Activated B cell treated with CpG ODN at 0.5 μM for 24 hours (primary cell): Measurements from ENCODE around the gene EEF1AKMT3. TPM values are rescaled to one million over a fixed set of nuclear protein-coding genes. Genes with fewer than 3 reads are reported as not detected.

Source experiments
- ATAC-seq: fragments of 200-7000 bp; cut with Tn5 transposase; one replicate; pipeline ENCODE4 v1.10.0; 2021; ENCODE audit warnings: low read depth, mild to moderate bottlenecking, moderate library complexity
- CTCF ChIA-PET: fragments of 350-600 bp; sonication (Branson Sonifier 250); formaldehyde crosslinking; loops from one replicate; lab custom pipeline; 2021; ENCODE audit warnings: antibody characterized with exemption; lab: Charles Lee
- POLR2A ChIA-PET: fragments of 350-600 bp; sonication (Branson Sonifier 250); formaldehyde crosslinking; loops from one replicate; lab custom pipeline; 2021; ENCODE audit warnings: antibody characterized with exemption; lab: Charles Lee
- DNase-seq: peaks from one replicate; pipeline ENCODE4 v3.0.0; 2022
- H3K27ac Mint-ChIP-seq: one replicate; pipeline ENCODE4 v1.8.0; 2020; ENCODE audit warnings: mixed read lengths
- H3K27me3 Mint-ChIP-seq: one replicate; pipeline ENCODE4 v1.8.0; 2021; ENCODE audit warnings: mixed read lengths
- H3K36me3 Mint-ChIP-seq: one replicate; pipeline ENCODE4 v1.8.0; 2021; ENCODE audit warnings: low read depth, mixed read lengths
- H3K4me1 Mint-ChIP-seq: one replicate; pipeline ENCODE4 v1.8.0; 2021; ENCODE audit warnings: mixed read lengths
- H3K4me3 Mint-ChIP-seq: one replicate; pipeline ENCODE4 v1.8.0; 2020; ENCODE audit warnings: mild to moderate bottlenecking, mixed read lengths
- H3K9me3 Mint-ChIP-seq: one replicate; pipeline ENCODE4 v1.8.0; 2020; ENCODE audit warnings: mixed read lengths
- intact Hi-C: fragments of 100-400 bp; cut with micrococcal nuclease; formaldehyde crosslinking; loops from one replicate; pipeline ENCODE4 v1.15.1; 2024
- total RNA-seq: library from RNA; stranded (reverse); gene quantifications from 2 replicates; pipeline ENCODE4 v1.2.3, GENCODE V29; 2022
- TF ChIP-seq, protein P1 (sequence below): fragments of 200-600 bp; IDR thresholded peaks from one replicate; pipeline ENCODE4 v1.8.0; 2022; ENCODE audit warnings: antibody characterized with exemption, mild to moderate bottlenecking

Gene EEF1AKMT3
- total RNA-seq, 1 donor from 2014 or later = 0.60 TPM

DNA sequence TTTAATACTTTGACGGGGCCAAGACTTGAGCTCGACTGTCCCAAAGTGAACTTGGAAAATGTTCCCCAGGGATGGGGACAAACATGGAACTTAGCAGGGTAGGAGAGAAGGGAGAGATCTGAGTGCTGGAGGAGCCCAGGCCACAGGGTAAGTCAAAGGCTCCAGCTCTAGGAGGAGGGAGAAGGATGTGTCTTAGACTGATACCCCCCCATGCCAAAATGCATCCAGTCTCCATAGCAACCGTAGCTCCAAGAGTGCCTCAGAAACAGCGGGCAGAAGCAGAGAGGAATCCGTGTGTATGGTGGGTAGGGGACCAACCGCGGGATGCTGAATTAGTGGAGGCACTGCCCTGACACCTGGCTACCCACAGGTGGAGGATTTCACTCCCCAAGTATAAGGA is 33.0 kb upstream of the EEF1AKMT3 start:
- ATAC-seq = no peak
- Mint-ChIP-seq H3K27ac (no peak overlapping the region), H3K9me3 (no peaks in the 10 kb centered on the region), H3K36me3 (peaks cover 22% of the 10 kb centered on the region), H3K27me3 (no peaks in the 10 kb centered on the region), H3K4me3 (peak overlapping the region; percentile 0), H3K4me1 (peaks cover 41% of the 10 kb centered on the region)
- ChIA-PET CTCF (no interaction called here), POLR2A (no interaction called here)
- no peak for DNase-seq
- TF ChIP-seq, protein P1, sequence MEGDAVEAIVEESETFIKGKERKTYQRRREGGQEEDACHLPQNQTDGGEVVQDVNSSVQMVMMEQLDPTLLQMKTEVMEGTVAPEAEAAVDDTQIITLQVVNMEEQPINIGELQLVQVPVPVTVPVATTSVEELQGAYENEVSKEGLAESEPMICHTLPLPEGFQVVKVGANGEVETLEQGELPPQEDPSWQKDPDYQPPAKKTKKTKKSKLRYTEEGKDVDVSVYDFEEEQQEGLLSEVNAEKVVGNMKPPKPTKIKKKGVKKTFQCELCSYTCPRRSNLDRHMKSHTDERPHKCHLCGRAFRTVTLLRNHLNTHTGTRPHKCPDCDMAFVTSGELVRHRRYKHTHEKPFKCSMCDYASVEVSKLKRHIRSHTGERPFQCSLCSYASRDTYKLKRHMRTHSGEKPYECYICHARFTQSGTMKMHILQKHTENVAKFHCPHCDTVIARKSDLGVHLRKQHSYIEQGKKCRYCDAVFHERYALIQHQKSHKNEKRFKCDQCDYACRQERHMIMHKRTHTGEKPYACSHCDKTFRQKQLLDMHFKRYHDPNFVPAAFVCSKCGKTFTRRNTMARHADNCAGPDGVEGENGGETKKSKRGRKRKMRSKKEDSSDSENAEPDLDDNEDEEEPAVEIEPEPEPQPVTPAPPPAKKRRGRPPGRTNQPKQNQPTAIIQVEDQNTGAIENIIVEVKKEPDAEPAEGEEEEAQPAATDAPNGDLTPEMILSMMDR = no peak
- intact Hi-C loops = no loop called here

DNA sequence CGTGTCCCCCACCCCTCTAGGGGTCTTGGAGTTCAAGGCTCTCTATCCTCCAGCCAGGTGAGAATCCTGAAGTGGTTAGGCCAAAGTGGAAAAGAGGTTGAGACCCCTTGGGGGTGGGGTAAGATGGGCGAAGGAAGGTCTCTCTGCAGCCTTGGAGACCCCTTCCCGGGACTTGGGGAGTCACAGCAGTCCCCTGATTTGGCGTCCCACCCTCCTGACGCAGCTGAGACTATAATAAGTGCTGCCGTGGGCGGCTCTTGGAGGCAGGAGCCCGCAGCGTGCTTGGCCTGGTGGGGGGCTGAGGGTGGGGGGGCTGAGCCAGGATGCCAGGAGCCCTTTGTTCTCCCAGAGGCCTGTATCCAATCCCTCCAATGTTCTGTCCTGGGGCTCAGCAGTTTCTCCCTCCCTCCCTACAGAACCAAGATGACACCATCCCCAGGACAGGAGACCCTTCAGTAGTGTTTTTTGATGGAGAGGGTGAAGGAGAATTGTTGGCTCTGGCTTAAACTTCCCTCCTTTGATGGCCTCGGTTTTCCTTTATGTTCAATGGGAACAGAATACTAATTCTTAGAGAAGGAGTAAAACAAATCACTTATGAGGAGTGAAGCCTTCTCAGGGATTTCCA is 32.4 kb upstream of the EEF1AKMT3 start:
- Mint-ChIP-seq H3K4me1 (peaks cover 46% of the 10 kb centered on the region), H3K27me3 (no peaks in the 10 kb centered on the region), H3K36me3 (peaks cover 22% of the 10 kb centered on the region), H3K9me3 (no peaks in the 10 kb centered on the region), H3K27ac (peak overlapping the region; percentile 90), H3K4me3 (no peak overlapping the region)
- intact Hi-C loops = loop anchor here (5.0 kb wide), 1 partner anchor 283 kb away; the partner anchor contains the start of genes GLI1 and INHBE
- no peak for ATAC-seq
- TF ChIP-seq, protein P1 = no peak
- POLR2A ChIA-PET = no interaction called here
- DNase-seq = no peak
- CTCF ChIA-PET = interaction anchor here (1.1 kb wide), 1 partner anchor 157 kb away, joined by 3 read pairs; no protein-coding TSS in a partner anchor

DNA sequence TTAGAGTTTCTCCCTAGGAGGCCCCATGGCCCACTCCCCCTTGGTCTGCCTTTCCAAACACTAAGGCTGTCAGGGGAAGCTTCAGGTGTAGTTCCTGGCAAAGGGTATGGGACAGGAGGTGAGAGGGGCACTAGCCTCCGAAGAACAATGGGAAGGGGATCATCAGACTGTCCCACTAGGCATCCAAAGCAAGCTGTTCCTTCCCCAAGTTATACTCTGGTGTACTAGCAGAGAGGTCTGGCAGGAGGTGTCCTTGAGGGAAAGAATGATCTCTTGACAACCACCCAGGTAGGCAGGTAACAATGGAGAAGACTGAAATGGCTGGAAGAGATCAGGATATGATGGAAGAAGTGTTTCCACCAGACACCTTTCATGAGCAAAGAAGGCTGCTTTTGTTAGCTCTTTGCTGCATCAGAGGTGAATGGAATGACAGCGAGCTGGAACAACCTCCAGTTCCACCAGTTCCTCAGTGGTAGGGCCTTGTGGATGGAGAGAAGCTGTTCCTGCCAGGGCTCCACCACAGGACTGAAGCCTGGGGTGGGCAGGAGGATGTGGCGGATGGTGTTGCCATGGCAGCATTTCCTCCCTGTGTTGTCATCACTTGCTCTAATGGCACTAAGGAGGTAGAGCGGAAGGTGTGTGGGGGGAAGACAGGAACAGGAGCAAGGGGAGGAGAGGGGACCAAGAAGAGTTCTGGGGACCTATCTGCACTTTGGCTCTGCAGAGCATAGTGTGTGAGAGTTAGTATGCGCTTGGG is 31.6 kb upstream of the EEF1AKMT3 start:
- TF ChIP-seq, protein P1 = no peak
- no peaks in the 10 kb centered on the region for H3K9me3 Mint-ChIP-seq
- no peaks in the 10 kb centered on the region for H3K27me3 Mint-ChIP-seq
- ChIA-PET POLR2A (interaction anchor here (0.6 to 1.8 kb wide), 3 partner anchors 7 to 16 kb away, joined by 3 to 11 read pairs (median 6); no protein-coding TSS in a partner anchor), CTCF (interaction anchor here (0.6 to 1.4 kb wide), 6 partner anchors 19 to 158 kb away, joined by 3 to 8 read pairs (median 3); no protein-coding TSS in a partner anchor)
- H3K36me3 Mint-ChIP-seq = peaks cover 20% of the 10 kb centered on the region
- intact Hi-C loops = loop anchor here (5.0 kb wide), 1 partner anchor 284 kb away; the partner anchor contains the start of genes GLI1 and INHBE
- ATAC-seq (peak; percentile 25), DNase-seq (no peak)
- H3K4me3 Mint-ChIP-seq = peak overlapping the region; percentile 88
- peak overlapping the region; percentile 90 for H3K27ac Mint-ChIP-seq
- H3K4me1 Mint-ChIP-seq = peaks cover 53% of the 10 kb centered on the region

DNA sequence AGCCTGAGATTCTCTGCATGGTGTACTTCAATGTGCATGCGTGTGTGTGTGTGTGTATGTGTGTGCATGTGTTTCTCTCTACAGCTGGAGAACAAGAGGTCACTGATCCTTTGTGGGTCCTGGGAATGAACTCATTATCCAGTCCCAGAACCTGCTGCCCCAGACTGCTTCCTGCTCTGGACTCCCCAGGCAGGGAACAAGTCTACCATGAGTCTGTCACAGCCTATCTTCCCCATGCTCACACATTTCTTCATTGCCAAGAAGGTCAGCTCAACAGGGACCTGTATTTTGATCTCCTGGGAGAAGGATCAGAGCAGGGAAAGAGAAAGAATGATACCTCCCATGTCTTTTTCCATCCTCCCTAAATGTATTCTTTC is 31.0 kb upstream of the EEF1AKMT3 start:
- TF ChIP-seq, protein P1 = no peak

More for the DNA sequence above, 31.0 kb upstream of the EEF1AKMT3 start:
- H3K27me3 Mint-ChIP-seq = no peaks in the 10 kb centered on the region
- ATAC-seq = no peak
- CTCF ChIA-PET = interaction anchor here (0.6 to 1.4 kb wide), 7 partner anchors 15 to 157 kb away, joined by 3 to 8 read pairs (median 3); no protein-coding TSS in a partner anchor
- POLR2A ChIA-PET = interaction anchor here (0.6 to 1.8 kb wide), 4 partner anchors 8 to 15 kb away, joined by 3 to 11 read pairs (median 5); partner anchors contain the start of gene CDK4
- peaks cover 23% of the 10 kb centered on the region for H3K36me3 Mint-ChIP-seq
- peaks cover 59% of the 10 kb centered on the region for H3K4me1 Mint-ChIP-seq
- peak overlapping the region; percentile 88 for H3K4me3 Mint-ChIP-seq
- no peaks in the 10 kb centered on the region for H3K9me3 Mint-ChIP-seq
- DNase-seq = no peak
- H3K27ac Mint-ChIP-seq = peak overlapping the region; percentile 90
- intact Hi-C loops = loop anchor here (5.0 kb wide), 1 partner anchor 284 kb away; the partner anchor contains the start of genes GLI1 and INHBE
